ENCODE measurements around the gene FAM117A. TPM values are rescaled to one million over a fixed set of nuclear protein-coding genes. Genes with fewer than 3 reads are reported as not detected.

The FAM117A gene
- total RNA-seq, 1 experiment from 2014 or later: 14.9 TPM

GRCh38 chr17:49730078-49730784 lies 33.7 kb downstream of the FAM117A start:
- H3K4me3 Mint-ChIP-seq (ENCODE audit: low read depth, unreplicated experiment): no peak overlapping the region
- CTCF ChIA-PET: interaction anchor here (0.5 to 0.6 kb wide), 2 partner anchors 393 to 476 kb away, joined by 4 to 5 read pairs; no protein-coding TSS in a partner anchor
- BruUV-seq (replicated peaks): no TSS peak

GRCh38 chr17:49729069-49729468 lies 34.9 kb downstream of the FAM117A start:
- Mint-ChIP-seq H3K27me3 (ENCODE audit: unreplicated experiment) (no peaks in the 10 kb centered on the region), H3K4me3 (ENCODE audit: low read depth, unreplicated experiment) (no peak overlapping the region), H3K36me3 (ENCODE audit: insufficient read depth, unreplicated experiment) (no peaks in the 10 kb centered on the region), H3K9me3 (ENCODE audit: low read depth, unreplicated experiment) (no peaks in the 10 kb centered on the region), H3K27ac (ENCODE audit: unreplicated experiment) (no peak overlapping the region), H3K4me1 (ENCODE audit: low read depth, unreplicated experiment) (no peaks in the 10 kb centered on the region)
- TF ChIP-seq CTCF (IDR thresholded peaks at IDR 0.05; ENCODE audit: unreplicated experiment): no peak
- no peak for DNase-seq
- intact Hi-C loops (cut with micrococcal nuclease; ENCODE audit: unreplicated experiment): no loop called here
- no TSS peak for BruUV-seq (replicated peaks)
- CTCF ChIA-PET: interaction anchor here (0.7 kb wide), 1 partner anchor 62 kb away, joined by 4 read pairs; no protein-coding TSS in a partner anchor

More at GRCh38 chr17:49730078-49730784, 33.7 kb downstream of the FAM117A start:
- Mint-ChIP-seq H3K9me3 (ENCODE audit: low read depth, unreplicated experiment) (no peaks in the 10 kb centered on the region), H3K4me1 (ENCODE audit: low read depth, unreplicated experiment) (no peaks in the 10 kb centered on the region), H3K27me3 (ENCODE audit: unreplicated experiment) (no peaks in the 10 kb centered on the region), H3K36me3 (ENCODE audit: insufficient read depth, unreplicated experiment) (no peaks in the 10 kb centered on the region), H3K27ac (ENCODE audit: unreplicated experiment) (no peak overlapping the region)
- no peak for TF ChIP-seq CTCF (IDR thresholded peaks at IDR 0.05; ENCODE audit: unreplicated experiment)
- intact Hi-C loops (cut with micrococcal nuclease; ENCODE audit: unreplicated experiment): no loop called here
- no peak for DNase-seq

GRCh38 chr17:49728425-49728824 lies 35.5 kb downstream of the FAM117A start:
- no peak for DNase-seq
- H3K27me3 Mint-ChIP-seq (ENCODE audit: unreplicated experiment): no peaks in the 10 kb centered on the region
- no TSS peak for BruUV-seq (replicated peaks)
- no peaks in the 10 kb centered on the region for H3K4me1 Mint-ChIP-seq (ENCODE audit: low read depth, unreplicated experiment)
- no peak for TF ChIP-seq CTCF (IDR thresholded peaks at IDR 0.05; ENCODE audit: unreplicated experiment)
- CTCF ChIA-PET: no interaction called here
- no peak overlapping the region for H3K4me3 Mint-ChIP-seq (ENCODE audit: low read depth, unreplicated experiment)
- H3K36me3 Mint-ChIP-seq (ENCODE audit: insufficient read depth, unreplicated experiment): no peaks in the 10 kb centered on the region
- no peak overlapping the region for H3K27ac Mint-ChIP-seq (ENCODE audit: unreplicated experiment)
- intact Hi-C loops (cut with micrococcal nuclease; ENCODE audit: unreplicated experiment): no loop called here
- no peaks in the 10 kb centered on the region for H3K9me3 Mint-ChIP-seq (ENCODE audit: low read depth, unreplicated experiment)

GRCh38 chr17:49727380-49727779 lies 36.6 kb downstream of the FAM117A start:
- BruUV-seq (replicated peaks): no TSS peak
- intact Hi-C loops (cut with micrococcal nuclease; ENCODE audit: unreplicated experiment): no loop called here
- H3K9me3 Mint-ChIP-seq (ENCODE audit: low read depth, unreplicated experiment): no peaks in the 10 kb centered on the region
- H3K36me3 Mint-ChIP-seq (ENCODE audit: insufficient read depth, unreplicated experiment): no peaks in the 10 kb centered on the region
- H3K27ac Mint-ChIP-seq (ENCODE audit: unreplicated experiment): no peak overlapping the region
- no peaks in the 10 kb centered on the region for H3K4me1 Mint-ChIP-seq (ENCODE audit: low read depth, unreplicated experiment)
- H3K27me3 Mint-ChIP-seq (ENCODE audit: unreplicated experiment): no peaks in the 10 kb centered on the region
- H3K4me3 Mint-ChIP-seq (ENCODE audit: low read depth, unreplicated experiment): no peak overlapping the region
- DNase-seq: no peak
- CTCF ChIA-PET: interaction anchor here (0.5 kb wide), 1 partner anchor 8 kb away, joined by 4 read pairs; no protein-coding TSS in a partner anchor
- no peak for TF ChIP-seq CTCF (IDR thresholded peaks at IDR 0.05; ENCODE audit: unreplicated experiment)

Data from Calu3 (cell line).